Hematopoietic multipotent progenitor cell treated with erythropoietin and hydrocortisone succinate and interleukin-3 and kit ligand, for 4 days (in vitro differentiated cells): Measurements from ENCODE around the gene COL7A1.
"Not testable (repeated sequence)": the region's sequence is repeated elsewhere in the genome, so short reads cannot be mapped to it uniquely, and the experiment has no call there.

Experiments used
- DNase-seq: peaks from one replicate; pipeline ENCODE4 v3.0.0-alpha.2; 2015

COL7A1 gene

GRCh38 chr3:48561045-48561736 lies 33.9 kb downstream of the COL7A1 start:
- DNase-seq = peak; percentile 89

- DNase-seq = peak; percentile 45
These were observed 34.5 kb downstream of the COL7A1 start for GRCh38 chr3:48560648-48561018.

GRCh38 chr3:48558493-48559134 lies 36.5 kb downstream of the COL7A1 start:
- peak; percentile 60 for DNase-seq

- peak; percentile 100 for DNase-seq
These were observed 38.1 kb downstream of the COL7A1 start, which contains the start of gene PFKFB4 for GRCh38 chr3:48556796-48557626. Gene PFKFB4 (minus strand): TSS chr3:48556803. CDS start chr3:48556777, 26 bp downstream.

- DNase-seq = no peak
These were observed 39.0 kb downstream of the COL7A1 start for GRCh38 chr3:48555949-48556795.

GRCh38 chr3:48555231-48555948 lies 39.7 kb downstream of the COL7A1 start:
- DNase-seq = peak; percentile 89

- no peak for DNase-seq
These were observed 41.0 kb downstream of the COL7A1 start for GRCh38 chr3:48553886-48554845.

GRCh38 chr3:48553361-48553760 lies 41.8 kb downstream of the COL7A1 start:
- no peak for DNase-seq

- DNase-seq = no peak
These were observed 42.8 kb downstream of the COL7A1 start for GRCh38 chr3:48552111-48552951.

GRCh38 chr3:48551651-48552050 lies 43.5 kb downstream of the COL7A1 start:
- not testable (repeated sequence) for DNase-seq

GRCh38 chr3:48548729-48549705 lies 46.1 kb downstream of the COL7A1 start:
- peak; percentile 93 for DNase-seq

- peak; percentile 46 for DNase-seq
These were observed 47.0 kb downstream of the COL7A1 start for GRCh38 chr3:48548126-48548525.

- peak; percentile 46 for DNase-seq
These were observed 48.8 kb downstream of the COL7A1 start for GRCh38 chr3:48546203-48546829.

- DNase-seq = no peak
These were observed 51.0 kb downstream of the COL7A1 start for GRCh38 chr3:48544141-48544540.

- peak; percentile 56 for DNase-seq
These were observed 51.8 kb downstream of the COL7A1 start for GRCh38 chr3:48543271-48543866.

- DNase-seq = no peak
These were observed 56.7 kb downstream of the COL7A1 start for GRCh38 chr3:48538451-48538850.

- no peak for DNase-seq
These were observed 58.3 kb downstream of the COL7A1 start for GRCh38 chr3:48536785-48537184.

GRCh38 chr3:48536116-48536515 lies 59.0 kb downstream of the COL7A1 start:
- peak; percentile 50 for DNase-seq
